Central memory CD8-positive, alpha-beta T cell (primary cell): ENCODE measurements around the gene POLN.
A peak's percentile ranks its signal among the peaks of the same experiment; 100 is the strongest.

Source experiments
- ATAC-seq: fragments of 150-1000 bp; cut with Tn5 transposase; replicated peaks from 2 replicates; pipeline ENCODE4 v1.10.0; 2022; ENCODE audit warnings: mild to moderate bottlenecking, moderate FRiP score, moderate number of reproducible peaks; ENCODE audit not compliant: poor library complexity, severe bottlenecking; ENCODE audit errors: extremely low read depth
- DNase-seq, 2 donors: peaks; one replicate each; pipeline ENCODE4 v3.0.0; 2021; ENCODE audit warnings: low spot score in 2 of 2
- H3K27ac Mint-ChIP-seq: one replicate; pipeline ENCODE4 v1.8.0; 2022; ENCODE audit warnings: low read depth, mild to moderate bottlenecking, moderate library complexity, mixed read lengths
- H3K27me3 Mint-ChIP-seq: one replicate; pipeline ENCODE4 v1.8.0; 2022; ENCODE audit warnings: mixed read lengths
- H3K36me3 Mint-ChIP-seq: one replicate; pipeline ENCODE4 v1.8.0; 2022; ENCODE audit warnings: mild to moderate bottlenecking, moderate library complexity, mixed read lengths; ENCODE audit not compliant: insufficient read depth
- H3K4me1 Mint-ChIP-seq: one replicate; pipeline ENCODE4 v1.8.0; 2022; ENCODE audit warnings: mixed read lengths
- H3K4me3 Mint-ChIP-seq: one replicate; pipeline ENCODE4 v1.8.0; 2022; ENCODE audit warnings: mild to moderate bottlenecking, moderate library complexity, mixed read lengths
- H3K9me3 Mint-ChIP-seq: one replicate; pipeline ENCODE4 v1.8.0; 2022; ENCODE audit warnings: mixed read lengths

Gene POLN

GRCh38 chr4:2063557-2064275 lies 178.2 kb downstream of the POLN start:
- Mint-ChIP-seq H3K27ac (no peak overlapping the region), H3K9me3 (no peaks in the 10 kb centered on the region), H3K36me3 (no peaks in the 10 kb centered on the region), H3K27me3 (peaks cover 10% of the 10 kb centered on the region), H3K4me3 (no peak overlapping the region), H3K4me1 (no peaks in the 10 kb centered on the region)
- DNase-seq (no peak), ATAC-seq (no peak)

- Mint-ChIP-seq H3K9me3 (no peaks in the 10 kb centered on the region), H3K36me3 (no peaks in the 10 kb centered on the region), H3K4me1 (no peaks in the 10 kb centered on the region), H3K27me3 (peaks cover 10% of the 10 kb centered on the region), H3K27ac (no peak overlapping the region), H3K4me3 (no peak overlapping the region)
- DNase-seq (no peak), ATAC-seq (no peak)
Observed at GRCh38 chr4:2062808-2063524, 179.0 kb downstream of the POLN start.

DNA sequence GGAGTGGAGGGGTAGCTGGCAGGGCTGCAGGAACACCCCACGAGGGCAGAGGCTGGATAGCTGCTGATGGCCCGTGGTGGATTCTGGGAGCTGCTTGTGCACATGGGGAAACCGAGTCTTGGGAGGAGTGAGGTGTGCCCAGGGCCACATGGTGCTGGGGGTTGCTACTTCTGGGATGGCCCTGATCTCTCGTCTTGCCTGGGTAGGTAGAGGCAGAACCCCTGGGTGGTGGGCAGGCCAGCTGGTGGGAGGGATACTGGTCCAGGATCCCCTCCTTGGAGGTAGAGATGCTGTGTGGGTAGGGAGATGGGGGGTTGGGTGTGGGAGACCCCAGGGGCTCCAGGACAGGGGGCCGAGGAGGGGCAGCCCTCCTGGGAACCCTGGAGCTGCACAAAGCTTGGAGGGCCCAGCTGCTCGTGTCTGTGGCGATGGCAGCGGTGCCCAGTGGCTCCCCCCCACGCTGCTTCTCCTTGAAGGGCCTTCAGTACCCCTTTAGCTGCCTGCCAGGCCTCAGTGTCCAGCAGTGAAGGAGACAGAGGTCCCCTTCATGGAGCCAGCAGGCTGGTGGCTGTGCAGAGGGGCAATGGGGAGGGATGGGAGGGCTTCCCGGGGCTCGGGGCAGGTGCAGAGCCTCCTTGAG lies 179.6 kb downstream of the POLN start:
- Mint-ChIP-seq H3K4me3 (peak overlapping the region; percentile 12), H3K27me3 (peaks cover 17% of the 10 kb centered on the region), H3K27ac (no peak overlapping the region), H3K4me1 (no peaks in the 10 kb centered on the region), H3K36me3 (no peaks in the 10 kb centered on the region), H3K9me3 (no peaks in the 10 kb centered on the region)
- DNase-seq (no peak), ATAC-seq (no peak)

- H3K27me3 Mint-ChIP-seq: peaks cover 25% of the 10 kb centered on the region
- peak overlapping the region; percentile 12 for H3K4me3 Mint-ChIP-seq
- H3K4me1 Mint-ChIP-seq: no peaks in the 10 kb centered on the region
- no peaks in the 10 kb centered on the region for H3K9me3 Mint-ChIP-seq
- no peak for DNase-seq
- no peak overlapping the region for H3K27ac Mint-ChIP-seq
- ATAC-seq: no peak
- no peaks in the 10 kb centered on the region for H3K36me3 Mint-ChIP-seq
Observed at GRCh38 chr4:2061186-2062131, 180.5 kb downstream of the POLN start.

DNA sequence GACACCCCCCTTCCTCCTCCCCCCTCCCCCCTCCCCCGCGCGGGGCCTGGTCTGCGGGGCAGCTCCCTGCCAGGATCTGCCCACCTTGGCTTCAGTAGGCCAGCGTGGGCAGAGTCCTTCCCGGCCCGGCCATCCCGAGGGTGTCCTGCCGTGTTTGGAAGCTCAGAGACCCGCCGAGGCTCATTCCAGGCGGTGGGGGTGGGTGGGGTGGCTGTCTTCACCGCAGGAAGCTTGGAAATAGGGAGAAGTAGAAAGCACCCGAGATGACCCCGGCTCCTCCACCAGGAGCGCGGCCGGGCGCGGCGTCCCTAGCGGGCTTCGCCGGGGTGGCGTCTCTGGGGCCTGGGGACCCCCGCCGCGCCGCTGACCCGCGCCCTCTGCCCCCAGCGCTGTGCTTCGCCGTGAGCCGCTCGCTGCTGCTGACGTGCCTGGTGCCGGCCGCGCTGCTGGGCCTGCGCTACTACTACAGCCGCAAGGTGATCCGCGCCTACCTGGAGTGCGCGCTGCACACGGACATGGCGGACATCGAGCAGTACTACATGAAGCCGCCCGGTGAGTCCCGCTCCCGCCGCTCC lies 181.2 kb downstream of the POLN start:
- Mint-ChIP-seq H3K27ac (no peak overlapping the region), H3K36me3 (no peaks in the 10 kb centered on the region), H3K4me3 (no peak overlapping the region), H3K4me1 (no peaks in the 10 kb centered on the region), H3K27me3 (peaks cover 33% of the 10 kb centered on the region), H3K9me3 (no peaks in the 10 kb centered on the region)
- DNase-seq: no peak
- ATAC-seq: no peak

DNA sequence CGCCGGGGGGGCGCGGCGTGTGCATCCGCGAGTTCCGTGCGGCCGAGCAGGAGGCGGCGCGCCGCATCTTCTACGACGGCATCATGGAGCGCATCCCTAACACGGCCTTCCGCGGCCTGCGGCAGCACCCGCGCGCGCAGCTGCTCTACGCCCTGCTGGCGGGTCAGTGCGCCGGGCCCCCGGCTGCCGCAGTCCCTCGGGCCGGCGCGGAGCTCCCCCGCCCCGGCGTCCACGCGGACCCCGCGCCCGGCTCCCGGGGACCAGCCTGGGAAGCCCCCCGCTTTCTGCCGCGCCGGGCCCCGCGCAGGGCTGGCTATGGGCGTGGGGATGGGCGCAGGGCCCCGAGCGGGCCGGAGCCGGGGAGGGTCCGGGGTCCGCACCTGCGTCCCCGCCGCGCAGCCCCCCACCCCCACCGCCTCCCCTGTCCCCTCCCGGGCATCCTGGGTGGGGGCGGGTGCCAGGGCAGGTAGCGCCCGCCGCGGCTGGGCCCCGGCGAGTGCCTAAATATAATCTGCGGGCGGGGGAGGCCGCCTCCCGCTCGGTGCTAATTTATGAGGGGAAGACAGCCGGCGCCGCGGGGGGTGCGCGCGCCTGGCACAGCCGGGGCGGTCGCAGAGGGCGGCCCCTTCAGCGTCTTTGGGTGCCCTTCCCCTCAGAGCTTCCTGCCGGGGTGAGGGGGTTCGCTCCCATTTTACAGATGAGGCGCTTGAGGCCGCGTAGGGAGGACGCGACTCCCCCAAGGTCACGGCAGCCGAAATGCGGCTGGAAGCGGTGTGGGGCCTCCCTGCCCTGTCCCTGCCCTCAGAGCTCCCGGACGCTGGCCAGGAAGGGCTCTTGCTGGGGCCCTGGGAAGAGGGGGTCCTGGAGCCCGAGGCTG lies 182.0 kb downstream of the POLN start:
- Mint-ChIP-seq H3K4me1 (no peaks in the 10 kb centered on the region), H3K9me3 (no peaks in the 10 kb centered on the region), H3K36me3 (no peaks in the 10 kb centered on the region), H3K27me3 (peaks cover 39% of the 10 kb centered on the region), H3K4me3 (no peak overlapping the region), H3K27ac (no peak overlapping the region)
- ATAC-seq (no peak), DNase-seq (no peak)

DNA sequence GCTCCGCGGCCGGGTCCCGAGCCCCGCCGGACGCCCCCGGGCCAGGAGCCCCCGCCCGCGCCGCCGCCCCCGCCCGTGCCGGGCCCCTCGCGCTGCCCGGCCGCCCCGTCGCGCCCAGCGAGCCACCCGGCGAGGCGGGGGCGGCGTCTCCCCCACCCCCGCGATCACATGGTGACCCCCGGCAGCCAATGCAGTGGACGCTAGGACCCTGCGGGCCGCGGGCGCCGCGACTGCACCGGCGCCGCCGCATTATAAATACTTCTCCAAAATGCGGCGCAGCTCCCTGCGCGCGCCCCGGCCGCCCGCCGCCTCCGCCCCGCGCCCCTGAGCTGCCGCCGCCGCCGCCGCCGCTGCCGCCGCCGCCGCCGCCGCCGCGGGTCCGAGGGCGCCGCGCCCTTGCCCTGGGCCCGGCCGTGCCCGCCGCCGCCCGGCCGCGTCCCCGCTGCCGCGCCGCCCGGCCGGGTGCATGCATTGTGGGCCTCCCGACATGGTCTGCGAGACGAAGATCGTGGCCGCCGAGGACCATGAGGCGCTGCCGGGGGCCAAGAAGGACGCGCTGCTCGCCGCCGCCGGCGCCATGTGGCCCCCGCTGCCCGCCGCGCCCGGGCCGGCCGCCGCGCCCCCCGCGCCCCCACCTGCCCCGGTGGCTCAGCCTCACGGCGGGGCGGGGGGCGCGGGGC lies 182.7 kb downstream of the POLN start, which contains the start of gene NAT8L:
Gene NAT8L, plus strand, starts transcription at position 282 of the 680 bp plus-strand sequence. Its CDS starts 185 bp downstream, at position 467.
- Mint-ChIP-seq H3K4me3 (peak within 1 kb of the TSS; percentile 29), H3K4me1 (no peaks in the 10 kb centered on the region)
- DNase-seq: no peak

DNA sequence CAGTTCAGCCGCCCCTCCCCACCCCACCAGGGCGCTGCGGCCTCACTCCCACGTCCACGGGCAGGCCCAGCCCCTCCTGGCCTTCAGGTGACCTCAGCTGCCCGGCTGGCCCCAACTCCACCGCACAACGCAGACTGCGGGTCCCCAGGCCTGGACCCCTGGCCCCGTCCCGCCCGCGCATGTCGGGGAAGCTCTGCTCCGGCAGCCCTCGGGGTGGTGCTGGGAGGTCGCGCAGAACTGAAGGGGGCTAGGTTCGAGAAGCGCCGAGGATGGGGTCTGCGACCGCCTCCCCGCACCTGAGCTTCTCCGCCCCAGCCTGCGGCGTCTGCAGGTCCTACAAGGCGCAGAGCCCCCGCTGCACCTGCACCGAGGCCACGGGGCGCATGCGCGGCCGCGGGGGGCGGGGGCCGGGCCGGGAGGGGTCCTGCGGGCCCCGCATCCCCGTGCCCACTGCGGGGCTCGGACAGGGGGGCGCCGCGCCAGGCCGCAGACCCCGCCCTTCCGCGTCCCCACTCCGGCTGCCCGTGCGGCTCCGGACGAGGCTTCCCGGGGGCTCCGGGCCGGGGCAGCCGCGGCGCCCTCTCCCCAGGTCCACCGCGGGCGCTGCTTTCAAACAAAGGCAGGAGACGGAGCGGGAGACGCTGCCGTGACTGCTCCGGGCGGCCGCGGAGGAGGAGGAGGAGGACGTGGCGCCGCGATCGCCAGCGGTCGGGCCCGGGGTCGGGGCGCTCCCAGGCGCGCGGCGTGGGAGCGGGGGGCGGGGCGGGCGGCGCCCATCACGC lies 183.5 kb downstream of the POLN start:
- DNase-seq (no peak), ATAC-seq (no peak)
- Mint-ChIP-seq H3K4me1 (no peaks in the 10 kb centered on the region), H3K36me3 (peaks cover 1% of the 10 kb centered on the region), H3K9me3 (no peaks in the 10 kb centered on the region), H3K27ac (no peak overlapping the region), H3K4me3 (peak overlapping the region; percentile 29), H3K27me3 (peaks cover 49% of the 10 kb centered on the region)

More for the DNA sequence above, 182.7 kb downstream of the POLN start, which contains the start of gene NAT8L:
- Mint-ChIP-seq H3K36me3 (no peaks in the 10 kb centered on the region), H3K27ac (no peak within 1 kb of the TSS), H3K27me3 (peaks cover 42% of the 10 kb centered on the region), H3K9me3 (no peaks in the 10 kb centered on the region)
- ATAC-seq: no peak

DNA sequence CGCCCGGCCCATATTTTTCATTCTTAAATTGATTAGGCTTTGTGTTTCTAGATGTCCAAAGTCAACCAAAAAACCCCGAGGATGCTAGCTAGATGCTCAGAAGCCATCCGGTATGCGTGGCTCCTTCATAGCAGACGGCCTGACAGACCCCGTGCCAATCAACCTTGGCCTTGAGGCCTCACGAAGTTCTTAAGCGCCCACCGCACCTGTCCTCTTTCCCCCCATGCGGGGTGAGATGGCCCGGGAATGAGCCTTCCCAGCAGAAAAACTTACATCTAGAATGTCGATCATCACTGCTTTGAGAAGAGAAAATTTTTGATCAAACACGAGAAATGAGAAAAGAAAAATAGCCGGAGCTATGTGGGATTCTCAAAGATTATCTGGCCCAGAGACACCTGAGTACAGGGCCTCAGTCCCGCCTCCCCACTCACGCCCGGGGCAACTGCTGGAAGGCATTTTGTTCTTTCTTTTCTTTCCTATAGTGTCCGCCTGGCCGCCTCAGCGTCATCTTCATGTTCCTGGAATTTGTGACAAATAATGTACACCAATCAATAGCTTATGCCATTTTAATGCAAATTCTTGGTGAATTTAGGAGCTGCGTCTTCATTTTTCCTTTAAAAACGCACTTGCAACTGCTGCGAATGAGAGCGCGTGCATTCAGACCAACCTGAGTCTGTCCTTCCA lies 184.4 kb downstream of the POLN start:
- H3K9me3 Mint-ChIP-seq: no peaks in the 10 kb centered on the region
- ATAC-seq: no peak
- no peak overlapping the region for H3K27ac Mint-ChIP-seq
- peaks cover 54% of the 10 kb centered on the region for H3K27me3 Mint-ChIP-seq
- no peaks in the 10 kb centered on the region for H3K4me1 Mint-ChIP-seq
- H3K36me3 Mint-ChIP-seq: peaks cover 1% of the 10 kb centered on the region
- H3K4me3 Mint-ChIP-seq: peak overlapping the region; percentile 33
- DNase-seq: no peak

DNA sequence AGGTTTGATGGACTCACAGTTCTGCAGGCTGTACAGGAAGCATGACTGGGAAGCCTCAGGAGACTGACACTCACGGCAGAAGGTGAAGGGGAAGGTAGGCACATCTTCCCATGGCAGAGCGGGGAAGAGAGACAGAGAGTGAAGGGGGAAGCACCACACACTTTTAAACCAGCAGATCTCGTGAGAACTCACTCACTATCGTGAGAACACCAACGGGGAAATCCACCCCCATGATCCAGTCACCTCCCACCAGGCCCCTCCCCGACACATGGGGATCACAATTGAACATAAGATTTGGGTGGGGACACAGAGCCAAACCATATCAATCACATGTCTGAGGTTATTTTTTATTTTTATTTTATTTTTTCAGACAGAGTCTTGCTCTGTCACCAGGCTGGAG lies 187.7 kb downstream of the POLN start:
- Mint-ChIP-seq H3K27ac (no peak overlapping the region), H3K9me3 (no peaks in the 10 kb centered on the region), H3K4me3 (no peak overlapping the region), H3K36me3 (peaks cover 1% of the 10 kb centered on the region), H3K4me1 (no peaks in the 10 kb centered on the region), H3K27me3 (peaks cover 63% of the 10 kb centered on the region)
- DNase-seq: no peak
- ATAC-seq: no peak
